IPS-NIHi7 (cell line): ENCODE data around the gene TRIM34.
"Not testable (repeated sequence)": the region's sequence is repeated elsewhere in the genome, so short reads cannot be mapped to it uniquely, and the experiment has no call there.

Experiments used
- DNase-seq: peaks from one replicate; pipeline ENCODE4 v3.0.0; 2012; ENCODE audit warnings: mixed read lengths; ENCODE audit errors: extremely low spot score

The TRIM34 gene

DNA sequence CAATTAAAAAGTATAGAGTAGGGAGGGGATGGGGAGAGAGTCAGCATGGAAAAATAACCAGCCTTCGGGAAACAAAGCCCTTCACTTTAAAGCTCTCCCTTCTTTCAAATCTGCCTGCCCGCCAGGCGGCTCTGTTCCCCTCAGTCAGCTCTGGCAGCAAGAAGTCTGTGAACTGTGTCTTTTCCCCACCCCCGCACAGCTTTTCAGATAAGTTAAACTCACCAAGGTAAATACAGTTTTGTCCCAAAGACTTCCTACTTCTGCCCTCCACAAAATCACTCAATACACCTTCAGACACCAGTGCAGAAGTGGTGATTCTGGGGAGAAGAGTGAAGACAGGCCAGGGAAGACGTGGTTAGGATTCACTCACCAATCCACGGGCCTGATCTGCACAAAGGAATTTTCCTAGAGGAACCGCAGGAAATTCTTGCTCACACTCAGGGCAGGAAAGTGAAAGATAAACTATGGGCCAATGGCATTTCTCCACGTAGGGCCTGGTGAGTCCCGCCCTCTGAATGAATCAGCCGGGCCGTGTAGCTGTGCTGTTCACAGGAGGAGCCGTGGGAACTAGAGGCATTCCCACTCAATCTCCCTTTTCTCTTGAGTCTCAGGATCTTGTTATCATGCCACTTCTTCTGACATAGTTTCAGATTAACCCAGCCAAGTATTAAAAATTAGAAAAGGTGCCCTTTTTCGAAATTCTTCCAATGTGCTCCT lies 60.0 kb downstream of the TRIM34 start, which contains the start of gene TRIM5:
TRIM5 (minus strand) TSS at position 429 of the 717 bp plus-strand sequence. CDS start 4,897 bp downstream, outside the sequence.
- DNase-seq = peak; percentile 92

DNA sequence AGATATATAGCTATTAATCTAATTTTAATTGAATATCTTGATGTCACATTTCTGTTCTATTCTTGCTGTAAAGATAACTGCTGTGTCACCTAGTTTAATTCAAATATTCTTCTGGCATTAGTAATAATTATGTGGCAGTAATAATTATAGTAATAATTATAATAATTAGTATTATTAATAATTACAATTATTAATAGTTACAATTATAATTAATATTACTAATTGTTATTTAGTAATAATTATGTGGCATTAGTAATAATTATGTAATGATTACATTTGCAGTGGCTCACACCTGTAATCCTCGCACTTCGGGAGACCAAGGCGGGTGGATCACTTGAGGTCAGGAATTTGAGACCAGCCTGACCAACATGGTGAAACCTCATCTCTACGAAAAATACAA lies 61.6 kb downstream of the TRIM34 start:
- no peak for DNase-seq

DNA sequence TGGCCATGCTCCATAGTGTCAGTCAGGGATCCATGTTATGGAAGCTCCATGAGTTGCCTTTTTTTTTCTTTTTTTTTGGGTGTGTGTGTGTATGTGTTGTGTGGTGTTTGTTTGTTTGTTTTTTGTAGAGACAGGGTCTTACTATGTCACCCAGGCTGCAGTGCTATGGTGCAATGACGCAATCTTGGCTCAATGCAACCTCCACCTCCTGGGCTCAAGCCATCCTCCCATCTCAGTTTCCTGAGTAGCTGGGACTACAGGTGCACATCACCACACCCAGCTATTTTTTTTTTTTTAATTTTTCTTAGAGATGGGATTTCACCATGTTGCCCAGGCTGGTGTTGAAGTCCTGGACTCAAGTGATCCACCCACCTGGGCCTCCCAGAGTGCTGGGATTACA lies 63.7 kb downstream of the TRIM34 start:
- no peak for DNase-seq

DNA sequence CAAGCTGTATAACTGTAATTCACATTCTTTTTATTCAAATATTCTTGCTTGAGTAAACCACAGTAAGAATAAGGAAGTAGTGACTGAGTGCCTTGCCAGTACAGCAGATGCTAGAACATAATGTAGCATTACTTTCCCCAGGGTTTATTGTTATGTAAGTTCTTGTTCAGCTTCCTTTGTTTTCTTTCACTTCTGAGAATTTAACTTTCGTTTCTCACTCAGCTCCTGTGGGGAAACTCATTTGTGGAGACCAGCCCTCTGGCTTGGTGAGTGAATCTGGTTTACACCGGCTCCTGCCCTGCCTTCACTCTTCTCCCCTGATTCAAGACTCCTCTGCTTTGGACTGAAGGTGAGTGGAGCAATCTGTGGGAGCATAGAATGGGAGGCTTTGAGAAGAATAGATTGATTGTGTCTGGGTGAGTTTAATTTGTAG lies 64.8 kb downstream of the TRIM34 start, which contains the start of gene TRIM22:
TRIM22 (plus strand) TSS at position 240 of the 433 bp plus-strand sequence. CDS start 6,443 bp downstream, outside the sequence.
- DNase-seq = peak; percentile 35

DNA sequence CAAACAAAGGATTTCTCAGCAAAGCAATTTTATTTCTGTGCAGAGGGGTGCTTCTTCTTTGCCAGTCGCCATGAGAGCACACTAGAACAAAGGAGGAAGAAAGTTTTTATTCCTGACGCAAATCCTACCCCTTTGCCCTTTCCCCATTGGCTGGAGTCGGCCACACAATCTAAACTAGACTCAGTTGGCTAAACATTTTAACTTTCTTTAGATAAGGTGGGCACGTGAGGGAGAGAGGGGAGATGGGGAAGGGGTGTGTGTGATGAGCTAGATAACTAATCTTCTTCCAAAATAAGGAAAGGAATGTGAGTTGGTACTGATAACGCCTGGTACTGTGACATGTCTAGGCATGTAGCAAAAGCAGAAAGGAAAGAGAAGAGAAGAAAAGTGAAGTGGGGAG lies 65.4 kb downstream of the TRIM34 start:
- no peak for DNase-seq

DNA sequence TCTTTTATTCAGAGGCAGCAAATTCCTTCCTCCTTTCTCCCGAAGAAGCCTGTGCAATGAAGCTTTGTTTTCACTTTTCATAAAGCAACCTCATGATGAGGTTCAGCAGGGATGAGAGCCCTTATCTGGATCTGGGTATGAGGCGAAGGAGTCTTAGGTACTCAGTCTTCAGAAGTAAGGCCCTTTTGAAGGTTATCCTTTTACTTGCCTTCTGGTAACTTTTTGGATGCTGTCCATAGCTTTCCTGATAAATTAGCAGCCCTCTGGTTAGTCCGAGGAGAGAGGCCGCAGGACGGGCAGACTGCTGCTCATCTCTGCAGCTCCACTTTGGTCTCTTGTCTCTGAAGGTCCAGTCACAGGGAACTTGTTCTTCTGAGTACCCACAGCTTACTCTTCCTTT lies 65.9 kb downstream of the TRIM34 start:
- DNase-seq = no peak

DNA sequence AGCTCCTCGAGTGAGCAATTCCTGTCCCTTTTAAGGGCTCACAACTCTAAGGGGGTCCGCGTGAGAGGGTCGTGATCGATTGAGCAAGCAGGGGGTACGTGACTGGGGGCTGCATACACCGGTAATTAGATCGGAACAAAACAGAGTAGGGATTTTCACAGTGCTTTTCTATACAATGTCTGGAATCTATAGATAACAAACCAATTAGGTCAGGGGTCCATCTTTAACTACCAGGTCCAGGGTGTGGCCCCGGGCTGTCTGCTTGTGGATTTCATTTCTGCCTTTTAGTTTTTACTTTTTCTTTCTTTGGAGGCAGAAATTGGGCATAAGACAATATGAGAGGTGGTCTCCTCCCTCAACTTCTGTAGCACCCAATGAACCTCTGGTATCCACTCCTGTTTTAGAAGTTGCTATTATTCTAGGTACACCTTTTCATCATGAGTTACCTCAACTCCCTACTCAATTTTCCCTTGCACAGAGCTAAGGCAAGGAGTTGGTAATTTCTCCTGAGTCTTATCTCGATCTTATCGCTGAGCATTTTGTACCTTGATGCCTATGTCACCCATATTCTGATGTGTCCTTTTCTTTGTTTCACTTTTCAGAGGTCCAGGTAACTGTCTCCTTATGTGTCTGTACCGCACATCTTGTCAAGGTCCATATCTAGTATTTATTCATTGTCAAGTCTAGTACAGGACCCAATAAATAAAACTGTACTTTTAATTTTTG lies 66.6 kb downstream of the TRIM34 start:
- not testable (repeated sequence) for DNase-seq

DNA sequence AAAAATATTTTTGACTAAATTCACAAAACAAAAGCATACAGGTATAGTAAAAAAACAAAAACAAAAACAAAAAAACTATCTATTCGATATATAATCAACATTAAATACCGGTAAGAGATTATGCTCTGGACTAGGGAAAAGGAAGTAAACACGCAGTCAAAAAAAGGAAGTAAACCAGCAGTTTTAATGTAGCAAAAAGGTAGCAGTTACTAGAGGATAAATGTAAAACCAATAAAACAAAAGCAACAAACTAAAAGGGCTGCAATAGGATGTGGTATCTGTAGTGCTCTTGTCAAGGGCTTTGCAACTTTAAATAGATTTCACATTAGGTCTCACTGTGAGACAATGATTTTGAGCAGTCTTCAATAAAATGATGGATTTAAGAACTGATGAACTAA lies 67.2 kb downstream of the TRIM34 start:
- DNase-seq = no peak
